T-cell (primary cell): Measurements from ENCODE around the gene ACTL10. TPM values are rescaled to one million over a fixed set of nuclear protein-coding genes. Genes with fewer than 3 reads are reported as not detected.
A peak's percentile ranks its signal among the peaks of the same experiment; 100 is the strongest.

Experiments used
- ATAC-seq, 4 experiments: fragments of 200-7000 bp in 3 of 4; fragments of 150-1000 bp in 1 of 4; cut with Tn5 transposase; replicated peaks in 1 of 4; 1 replicate in 3 of 4; 2 replicates in 1 of 4; pipeline ENCODE4 v1.10.0; 2021; ENCODE audit warnings: moderate library complexity in 3 of 4, mild to moderate bottlenecking in 2 of 4, moderate number of reproducible peaks in 1 of 4
- CTCF ChIA-PET, 2 donors: fragments of 300-600 bp; sonication (Branson Sonifier 250); formaldehyde crosslinking; loops; one replicate each; lab custom pipeline; 2022; ENCODE audit warnings: antibody characterized with exemption in 2 of 2; lab: Charles Lee
- POLR2A ChIA-PET, 2 donors: fragments of 300-600 bp; sonication (Branson Sonifier 250); formaldehyde crosslinking; loops; one replicate each; lab custom pipeline; 2022; ENCODE audit warnings: antibody characterized with exemption in 2 of 2; lab: Charles Lee
- DNase-seq, 35 experiments: peaks; one replicate each; pipeline versions ENCODE4 v3.0.0 to v3.0.0-alpha.2; 2013 to 2023
- H3K27ac ChIP-seq: one replicate; pipeline ENCODE4 v1.5.1; 2013; ENCODE audit warnings: low read length
- H3K27me3 ChIP-seq, 2 experiments: replicated peaks in 1 of 2; 1 replicate in 1 of 2; 2 replicates in 1 of 2; pipeline versions ENCODE4 v1.6.1 to v1.7.0; 2013; ENCODE audit warnings: low read length in 1 of 2, mixed read lengths in 1 of 2; ENCODE audit not compliant: control insufficient read depth in 2 of 2, insufficient read depth in 2 of 2; ENCODE audit errors: extremely low read depth in 1 of 2
- H3K36me3 ChIP-seq, 2 donors: 1 replicate in 1 of 2; 2 replicates in 1 of 2; pipeline versions ENCODE4 v1.6.1 to v1.7.0; 2013; ENCODE audit warnings: low read length in 1 of 2; ENCODE audit not compliant: control insufficient read depth in 2 of 2, insufficient read depth in 1 of 2; ENCODE audit errors: extremely low read depth in 1 of 2
- H3K4me1 ChIP-seq, 2 experiments: 1 replicate in 1 of 2; 2 replicates in 1 of 2; pipeline versions ENCODE4 v1.6.1 to v1.7.0; 2013; ENCODE audit warnings: low read length in 2 of 2, mixed read lengths in 1 of 2; ENCODE audit not compliant: insufficient read depth in 2 of 2, control insufficient read depth in 1 of 2; ENCODE audit errors: extremely low read depth in 1 of 2
- H3K4me3 ChIP-seq, 2 donors: 1 replicate in 1 of 2; 2 replicates in 1 of 2; pipeline versions ENCODE4 v1.5.1 to v1.7.0; 2013; ENCODE audit warnings: mild to moderate bottlenecking in 2 of 2, low read length in 1 of 2, moderate library complexity in 1 of 2; ENCODE audit not compliant: control insufficient read depth in 1 of 2; ENCODE audit errors: extremely low read depth in 1 of 2
- H3K9me3 ChIP-seq: 2 replicates; pipeline ENCODE4 v1.7.0; 2013
- H3K27ac Mint-ChIP-seq, 2 donors: one replicate each; pipeline ENCODE4 v1.8.0; 2020 to 2021; ENCODE audit warnings: mild to moderate bottlenecking in 2 of 2, mixed read lengths in 2 of 2
- H3K27me3 Mint-ChIP-seq, 2 donors: one replicate each; pipeline ENCODE4 v1.8.0; 2021 to 2022; ENCODE audit warnings: mixed read lengths in 2 of 2
- H3K36me3 Mint-ChIP-seq: one replicate; pipeline ENCODE4 v1.8.0; 2021; ENCODE audit warnings: mixed read lengths
- H3K4me1 Mint-ChIP-seq, 3 donors: one replicate each; pipeline ENCODE4 v1.8.0; 2020 to 2022; ENCODE audit warnings: mixed read lengths in 3 of 3, mild to moderate bottlenecking in 1 of 3
- H3K4me3 Mint-ChIP-seq, 3 donors: one replicate each; pipeline ENCODE4 v1.8.0; 2020 to 2022; ENCODE audit warnings: mild to moderate bottlenecking in 3 of 3, mixed read lengths in 3 of 3, moderate library complexity in 3 of 3
- H3K9me3 Mint-ChIP-seq, 3 donors: one replicate each; pipeline ENCODE4 v1.8.0; 2020 to 2022; ENCODE audit warnings: mixed read lengths in 3 of 3
- WGBS: methylation state at CpG from one replicate; pipeline ENCODE4 v1.1.5; 2013; ENCODE audit warnings: missing lambda C conversion rate; ENCODE audit not compliant: insufficient coverage; 5-methylcytosine and 5-hydroxymethylcytosine counted together
- total RNA-seq, 35 experiments: library from RNA in 6 of 35; stranded (reverse) in 6 of 35; fragments of 120-200 nt in 1 of 35; gene quantifications; one replicate each; pipeline versions ENCODE4 v1.2.1 to v1.2.4 and lab custom pipeline; 2013 to 2026

ACTL10 gene
- total RNA-seq, 5 donors from 2014 or later (not counting 1 experiment from before 2014, with no cell fraction given): 1.1 to 7.9 (median 6.1) TPM

GRCh38 chr20:33676652-33677645 lies 10.2 kb downstream of the ACTL10 start:
- Histone ChIP-seq H3K4me1 (peaks cover 25 to 62% of the 10 kb centered on the region in 2 experiments), H3K9me3 (no peaks in the 10 kb centered on the region), H3K27me3 (peaks cover 0 to 3% of the 10 kb centered on the region in 2 experiments), H3K36me3 (no peaks in the 10 kb centered on the region), H3K27ac (no peak overlapping the region), H3K4me3 (no peak overlapping the region)
- Mint-ChIP-seq H3K27ac (peak overlapping the region; percentile 89 to 93), H3K4me1 (peaks cover 45 to 58% (median 55%) of the 10 kb centered on the region in 3 donors), H3K4me3 (peak overlapping the region in 1 of 3 donors; percentile 17), H3K9me3 (no peaks in the 10 kb centered on the region), H3K27me3 (no peaks in the 10 kb centered on the region), H3K36me3 (no peaks in the 10 kb centered on the region)
- DNase-seq (no peak), ATAC-seq (no peak)
- 99% methylated on average over 27 of the region's 31 CpGs for WGBS
- POLR2A ChIA-PET: no interaction called here
- CTCF ChIA-PET: no interaction called here

GRCh38 chr20:33677991-33678702 lies 11.4 kb downstream of the ACTL10 start:
- Mint-ChIP-seq H3K9me3 (no peaks in the 10 kb centered on the region), H3K4me3 (peak overlapping the region in 1 of 3 donors; percentile 61), H3K4me1 (peaks cover 40 to 55% (median 49%) of the 10 kb centered on the region in 3 donors), H3K27me3 (no peaks in the 10 kb centered on the region), H3K36me3 (no peaks in the 10 kb centered on the region), H3K27ac (peak overlapping the region; percentile 89 to 93)
- ChIA-PET CTCF (no interaction called here), POLR2A (no interaction called here)
- H3K36me3 ChIP-seq: no peaks in the 10 kb centered on the region
- ATAC-seq: no peak
- no peaks in the 10 kb centered on the region for H3K9me3 ChIP-seq
- no peak for DNase-seq
- no peak overlapping the region for H3K4me3 ChIP-seq
- peak overlapping the region; percentile 39 for H3K27ac ChIP-seq
- over 99% methylated on average over 14 of the region's 15 CpGs for WGBS
- H3K4me1 ChIP-seq: peaks cover 25 to 56% of the 10 kb centered on the region in 2 experiments
- H3K27me3 ChIP-seq: peaks cover 0 to 3% of the 10 kb centered on the region in 2 experiments

- CTCF ChIA-PET: interaction anchor here in 1 of 2 donors (0.9 to 1.3 kb wide), 3 partner anchors 12 to 125 kb away, joined by 4 to 6 read pairs (median 5); partner anchors contain the start of gene C20orf144
- Mint-ChIP-seq H3K4me1 (peaks cover 36 to 52% (median 48%) of the 10 kb centered on the region in 3 donors), H3K27ac (peak overlapping the region; percentile 89 to 93)
Observed at GRCh38 chr20:33679758-33680485, 13.2 kb downstream of the ACTL10 start.

GRCh38 chr20:33680686-33681085 lies 13.9 kb downstream of the ACTL10 start:
- no peak overlapping the region for H3K4me3 ChIP-seq
- peaks cover 31 to 55% (median 47%) of the 10 kb centered on the region in 3 donors for H3K4me1 Mint-ChIP-seq
- no peak for DNase-seq
- peaks cover 25 to 47% of the 10 kb centered on the region in 2 experiments for H3K4me1 ChIP-seq
- no peak overlapping the region for H3K4me3 Mint-ChIP-seq
- no peak overlapping the region for H3K27ac ChIP-seq
- H3K27me3 ChIP-seq: no peaks in the 10 kb centered on the region
- no peak for ATAC-seq
- no peaks in the 10 kb centered on the region for H3K9me3 ChIP-seq
- 100% methylated on average over 1 of the region's 2 CpGs for WGBS
- H3K9me3 Mint-ChIP-seq: no peaks in the 10 kb centered on the region
- H3K27ac Mint-ChIP-seq: peak overlapping the region; percentile 46 to 71
- H3K36me3 ChIP-seq: no peaks in the 10 kb centered on the region
- no peaks in the 10 kb centered on the region for H3K27me3 Mint-ChIP-seq
- no peaks in the 10 kb centered on the region for H3K36me3 Mint-ChIP-seq
- ChIA-PET POLR2A (interaction anchor here in 1 of 2 donors (0.6 kb wide), 1 partner anchor 943 kb away, joined by 4 read pairs; no protein-coding TSS in a partner anchor), CTCF (no interaction called here)

More at GRCh38 chr20:33679758-33680485, 13.2 kb downstream of the ACTL10 start:
- Histone ChIP-seq H3K27ac (peak overlapping the region; percentile 39), H3K27me3 (no peaks in the 10 kb centered on the region), H3K4me3 (no peak overlapping the region), H3K4me1 (peaks cover 23 to 46% of the 10 kb centered on the region in 2 experiments), H3K36me3 (no peaks in the 10 kb centered on the region), H3K9me3 (no peaks in the 10 kb centered on the region)
- peak in 18 of 35 experiments; percentile 11 to 72 (median 26) for DNase-seq
- Mint-ChIP-seq H3K9me3 (no peaks in the 10 kb centered on the region), H3K4me3 (peak overlapping the region in 1 of 3 donors; percentile 61), H3K36me3 (no peaks in the 10 kb centered on the region), H3K27me3 (no peaks in the 10 kb centered on the region)
- 56% methylated on average over 17 of the region's 20 CpGs for WGBS
- POLR2A ChIA-PET: interaction anchor here (0.6 kb wide), 2 partner anchors 121 to 942 kb away, joined by 4 read pairs; no protein-coding TSS in a partner anchor
- peak; percentile 43 to 72 (median 64) for ATAC-seq

GRCh38 chr20:33681288-33681687 lies 14.5 kb downstream of the ACTL10 start:
- Histone ChIP-seq H3K4me1 (peaks cover 25 to 47% of the 10 kb centered on the region in 2 experiments), H3K27ac (no peak overlapping the region), H3K36me3 (no peaks in the 10 kb centered on the region), H3K27me3 (no peaks in the 10 kb centered on the region), H3K9me3 (no peaks in the 10 kb centered on the region), H3K4me3 (no peak overlapping the region)
- CTCF ChIA-PET: no interaction called here
- ATAC-seq: no peak
- H3K27me3 Mint-ChIP-seq: no peaks in the 10 kb centered on the region
- H3K4me1 Mint-ChIP-seq: peaks cover 31 to 55% (median 47%) of the 10 kb centered on the region in 3 donors
- no peak overlapping the region for H3K4me3 Mint-ChIP-seq
- H3K9me3 Mint-ChIP-seq: no peaks in the 10 kb centered on the region
- 85% methylated on average over 3 of the region's 5 CpGs for WGBS
- no peaks in the 10 kb centered on the region for H3K36me3 Mint-ChIP-seq
- POLR2A ChIA-PET: no interaction called here
- H3K27ac Mint-ChIP-seq: peak overlapping the region in 1 of 2 donors; percentile 70
- DNase-seq: no peak
